ENCODE measurements around the gene DGKZ.
A peak's percentile ranks its signal among the peaks of the same experiment; 100 is the strongest.

DGKZ gene

DNA sequence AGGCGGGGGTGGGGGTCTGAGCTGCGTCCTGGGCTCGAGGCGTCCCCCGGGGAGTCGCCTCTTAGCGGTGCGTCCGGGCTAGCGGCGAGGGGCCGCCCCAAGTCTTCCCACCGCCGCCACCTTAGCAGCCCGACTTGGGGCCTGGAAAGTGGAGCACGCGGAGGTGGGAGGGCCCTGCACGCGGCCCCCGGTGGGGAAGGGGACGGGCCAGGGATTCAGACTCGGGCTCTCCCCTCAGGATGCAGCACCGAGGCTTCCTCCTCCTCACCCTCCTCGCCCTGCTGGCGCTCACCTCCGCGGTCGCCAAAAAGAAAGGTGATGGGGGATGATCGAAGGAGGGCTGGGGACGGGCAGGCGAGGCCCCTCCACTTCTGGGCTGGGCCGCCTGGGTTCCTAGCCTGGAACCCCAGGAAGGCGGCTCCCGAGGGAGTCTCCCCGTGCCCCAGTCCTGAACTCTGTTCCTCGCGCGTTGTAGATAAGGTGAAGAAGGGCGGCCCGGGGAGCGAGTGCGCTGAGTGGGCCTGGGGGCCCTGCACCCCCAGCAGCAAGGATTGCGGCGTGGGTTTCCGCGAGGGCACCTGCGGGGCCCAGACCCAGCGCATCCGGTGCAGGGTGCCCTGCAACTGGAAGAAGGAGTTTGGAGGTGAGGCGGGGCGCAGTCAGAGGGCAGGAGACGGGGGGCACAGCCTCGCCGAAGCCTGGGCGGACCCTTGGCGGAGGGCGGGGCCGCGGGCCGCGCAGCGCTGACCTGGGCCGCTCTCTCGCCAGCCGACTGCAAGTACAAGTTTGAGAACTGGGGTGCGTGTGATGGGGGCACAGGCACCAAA, 34.8 kb downstream of the DGKZ start:
- no peak for DNase-seq (ENCODE audit: low read depth)

DNA sequence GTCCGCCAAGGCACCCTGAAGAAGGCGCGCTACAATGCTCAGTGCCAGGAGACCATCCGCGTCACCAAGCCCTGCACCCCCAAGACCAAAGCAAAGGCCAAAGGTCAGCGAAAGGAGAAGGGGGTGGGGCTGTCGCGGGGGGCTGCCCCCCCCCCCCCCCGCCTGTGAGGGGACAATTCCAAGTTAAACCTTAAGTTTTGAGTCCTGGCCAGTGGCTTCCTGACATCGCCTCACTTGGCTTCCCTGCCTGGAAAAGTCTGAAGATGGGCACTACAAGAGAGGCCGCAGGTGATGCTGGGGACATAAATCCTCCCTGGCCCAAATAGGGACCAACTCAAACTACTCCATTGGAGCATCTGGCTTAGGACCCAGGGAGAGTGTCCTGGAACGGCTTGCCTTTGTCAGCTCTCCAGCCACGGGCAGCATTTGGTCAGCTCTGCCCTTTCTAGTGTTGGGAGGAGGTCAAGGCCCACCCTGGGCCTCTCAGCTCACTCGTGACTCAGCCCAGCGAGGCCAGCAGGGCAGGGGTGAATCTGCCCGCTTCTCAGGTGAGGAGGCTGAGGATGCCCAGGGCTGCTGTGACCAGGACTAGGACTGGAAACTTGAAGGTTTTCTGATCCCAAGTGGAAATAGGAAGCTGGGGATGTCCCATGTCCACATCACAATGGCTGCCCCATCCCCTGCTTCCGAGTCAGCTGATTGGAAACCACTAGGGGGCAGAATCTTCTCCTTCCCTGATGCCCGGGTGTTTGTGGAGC, 35.6 kb downstream of the DGKZ start:
- DNase-seq (ENCODE audit: low read depth): no peak

DNA sequence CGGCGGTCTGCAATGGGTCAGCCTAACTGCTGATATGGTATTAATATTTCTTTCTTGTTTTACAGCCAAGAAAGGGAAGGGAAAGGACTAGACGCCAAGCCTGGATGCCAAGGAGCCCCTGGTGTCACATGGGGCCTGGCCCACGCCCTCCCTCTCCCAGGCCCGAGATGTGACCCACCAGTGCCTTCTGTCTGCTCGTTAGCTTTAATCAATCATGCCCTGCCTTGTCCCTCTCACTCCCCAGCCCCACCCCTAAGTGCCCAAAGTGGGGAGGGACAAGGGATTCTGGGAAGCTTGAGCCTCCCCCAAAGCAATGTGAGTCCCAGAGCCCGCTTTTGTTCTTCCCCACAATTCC, 36.1 kb downstream of the DGKZ start:
- DNase-seq (ENCODE audit: low read depth): no peak

DNA sequence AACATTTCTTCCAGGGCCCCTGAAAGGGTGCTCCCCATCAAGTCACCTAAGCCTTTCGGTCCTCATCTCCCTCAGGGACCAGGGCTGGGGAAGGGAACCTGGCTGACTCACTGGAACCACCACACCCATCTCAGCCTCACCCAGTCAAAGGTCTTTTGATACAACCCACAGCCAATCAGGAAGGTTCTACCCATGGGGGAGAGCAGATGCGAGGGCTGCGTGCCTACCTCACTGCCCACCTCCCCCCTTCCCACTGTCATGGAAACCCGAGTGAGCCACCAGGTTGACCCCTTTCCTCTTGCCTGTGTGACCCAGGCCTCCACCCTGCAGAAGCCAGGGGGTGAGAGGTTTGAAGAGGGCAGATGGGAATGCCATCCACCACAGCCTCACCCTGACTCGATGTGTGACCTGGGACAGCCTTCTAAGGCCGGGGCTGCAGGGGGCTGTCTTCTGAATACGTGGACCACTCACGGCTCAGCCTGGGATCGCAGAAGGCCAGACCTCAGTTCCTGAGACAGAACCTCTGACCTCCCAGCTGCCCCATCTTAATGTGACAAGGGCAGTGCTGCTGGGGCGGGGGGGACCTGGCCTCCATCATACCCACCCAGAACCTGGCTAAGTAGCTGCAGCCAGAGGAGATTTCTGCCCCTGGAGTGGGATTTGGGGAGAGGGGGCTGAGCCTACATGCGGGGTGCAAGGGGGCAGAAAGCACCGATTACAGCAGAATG, 36.9 kb downstream of the DGKZ start:
- DNase-seq (ENCODE audit: low read depth): no peak

DNA sequence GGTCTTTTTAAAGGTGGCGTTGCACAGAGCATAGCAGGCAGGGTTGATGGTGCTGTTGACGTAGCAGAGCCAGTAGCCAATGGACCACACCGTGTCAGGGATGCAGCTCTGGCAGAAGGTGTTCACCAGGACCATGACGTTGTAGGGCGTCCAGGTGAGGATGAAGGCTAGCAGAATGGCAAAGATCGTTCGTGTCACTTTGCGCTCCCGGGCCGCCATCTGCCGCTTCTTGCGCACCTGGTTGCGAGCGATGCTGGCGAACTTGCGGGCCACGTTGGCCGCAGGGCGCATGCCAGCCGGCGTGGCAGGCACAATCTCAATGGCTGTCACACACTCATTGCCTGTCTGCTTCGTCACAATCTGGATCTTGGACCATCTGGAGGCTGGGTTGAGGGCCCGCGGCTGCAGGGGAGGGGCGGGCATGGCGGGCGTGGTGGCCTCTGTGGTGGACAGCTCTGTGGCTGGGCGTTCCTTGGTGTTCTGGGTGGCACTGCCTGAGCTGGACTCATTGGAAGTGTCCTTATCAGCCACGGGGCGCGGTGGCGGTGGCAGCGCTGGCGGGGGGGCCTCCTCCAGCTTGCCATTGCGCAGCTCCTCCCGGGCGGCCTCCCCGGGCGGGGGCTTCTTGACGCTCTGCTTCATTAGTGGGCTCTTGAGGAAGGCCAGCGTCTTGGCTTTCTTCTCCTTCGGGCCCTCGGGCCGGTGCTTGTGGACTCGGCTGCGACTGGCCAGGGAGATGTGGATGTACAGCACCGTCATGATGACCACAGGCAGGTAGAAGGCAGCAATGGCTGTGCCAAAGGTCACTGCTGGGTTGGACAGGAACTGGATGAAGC, 38.1 kb downstream of the DGKZ start:
- DNase-seq (ENCODE audit: low read depth): no peak

DNA sequence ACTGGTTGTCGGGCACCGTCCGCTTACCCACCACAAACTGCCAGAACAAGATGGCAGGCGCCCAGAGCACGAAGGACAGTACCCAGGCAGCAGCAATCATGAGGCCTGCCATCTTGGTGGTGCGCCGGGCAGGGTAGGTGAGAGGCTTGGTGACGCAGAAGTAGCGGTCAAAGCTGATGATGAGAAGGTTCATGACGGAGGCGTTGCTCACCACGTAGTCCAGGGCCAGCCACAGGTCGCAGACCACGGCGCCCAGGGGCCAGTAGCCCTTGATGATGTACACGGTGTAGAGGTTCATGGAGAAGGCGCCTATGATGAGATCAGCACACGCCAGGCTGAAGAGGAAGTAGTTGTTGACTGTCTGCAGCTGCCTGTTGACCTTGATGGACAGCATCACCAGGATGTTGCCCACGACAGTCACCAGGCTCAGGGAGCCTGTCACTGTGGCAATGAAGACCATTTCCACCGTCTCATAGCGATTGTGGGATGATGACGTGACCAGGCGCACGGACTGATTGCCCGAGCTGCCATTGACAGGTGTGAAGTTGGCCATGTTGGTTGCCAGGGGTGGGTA, 38.8 kb downstream of the DGKZ start:
- DNase-seq (ENCODE audit: low read depth): no peak

DNA sequence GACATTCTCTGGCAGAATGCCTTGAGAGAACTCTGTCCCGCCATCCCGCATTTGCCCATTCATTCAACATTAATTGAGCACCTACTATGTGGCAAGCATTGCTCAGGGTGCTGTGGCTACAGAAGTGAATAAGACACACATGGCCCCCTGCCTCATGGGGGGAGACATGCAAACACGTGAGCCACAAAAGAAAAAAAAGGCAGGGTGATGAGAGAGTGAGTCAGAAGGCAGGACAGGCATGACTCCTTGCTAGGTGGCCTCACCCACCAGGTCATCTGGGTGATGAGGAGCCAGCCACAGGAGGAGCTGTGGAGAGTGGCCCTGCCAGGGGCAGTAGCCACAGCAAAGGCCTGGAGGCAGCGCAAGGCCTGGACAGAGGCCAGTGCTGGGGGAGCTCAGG, 39.4 kb downstream of the DGKZ start:
- no peak for DNase-seq (ENCODE audit: low read depth)

DNA sequence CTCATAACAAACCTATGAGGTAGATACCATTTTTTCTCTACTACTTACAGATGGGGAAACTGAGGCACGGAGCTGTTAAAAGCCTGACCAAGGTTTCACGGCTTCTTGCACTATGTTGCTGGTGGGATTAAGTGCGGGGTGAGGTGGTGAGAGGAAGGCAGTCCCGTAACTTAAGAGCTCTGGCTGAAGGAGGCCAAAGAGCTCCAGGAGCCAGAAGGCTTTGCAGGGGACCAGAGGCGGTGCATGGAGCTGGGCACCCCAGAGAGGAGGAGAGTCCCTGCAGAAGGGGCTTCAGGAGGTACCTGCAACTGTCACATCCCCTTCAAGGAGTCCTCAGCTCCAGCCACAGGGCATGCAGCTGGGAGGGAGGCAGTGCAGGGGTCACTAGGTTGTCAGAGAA, 40.2 kb downstream of the DGKZ start:
- DNase-seq (ENCODE audit: low read depth): no peak

DNA sequence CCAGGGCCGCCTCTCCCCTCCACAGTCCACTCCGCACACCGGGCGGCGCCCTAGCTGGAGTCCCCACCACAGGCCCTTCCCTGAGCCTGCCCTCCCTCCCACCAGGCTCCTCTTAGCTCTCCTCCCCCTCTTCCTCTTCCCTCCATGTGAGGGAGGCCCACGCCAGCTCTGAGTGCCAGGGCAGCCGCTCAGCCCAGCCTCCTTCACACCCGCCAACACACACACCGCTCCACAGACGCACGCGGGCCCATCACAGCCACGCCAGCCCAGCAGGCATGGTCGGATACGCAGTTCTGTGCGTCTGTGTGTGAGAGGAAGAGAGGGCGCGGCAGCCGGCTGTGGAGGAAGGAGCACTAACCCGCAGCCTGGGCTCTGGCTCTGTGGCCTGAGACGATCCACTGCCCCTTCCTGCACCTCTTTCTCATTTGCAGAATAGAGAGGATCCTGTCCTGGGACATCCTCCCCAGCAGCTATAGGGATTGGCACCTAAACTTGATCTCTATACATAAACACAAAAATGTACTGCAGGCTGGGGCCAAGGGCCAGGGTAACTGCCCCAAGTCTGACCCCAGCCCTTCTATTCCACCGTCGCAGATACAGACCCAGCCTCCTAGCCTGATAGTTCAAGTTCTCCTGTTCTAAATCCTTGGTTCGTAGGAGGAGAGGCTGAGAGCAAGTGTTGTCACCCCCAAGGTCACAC, 40.8 kb downstream of the DGKZ start:
- DNase-seq (ENCODE audit: low read depth): no peak

DNA sequence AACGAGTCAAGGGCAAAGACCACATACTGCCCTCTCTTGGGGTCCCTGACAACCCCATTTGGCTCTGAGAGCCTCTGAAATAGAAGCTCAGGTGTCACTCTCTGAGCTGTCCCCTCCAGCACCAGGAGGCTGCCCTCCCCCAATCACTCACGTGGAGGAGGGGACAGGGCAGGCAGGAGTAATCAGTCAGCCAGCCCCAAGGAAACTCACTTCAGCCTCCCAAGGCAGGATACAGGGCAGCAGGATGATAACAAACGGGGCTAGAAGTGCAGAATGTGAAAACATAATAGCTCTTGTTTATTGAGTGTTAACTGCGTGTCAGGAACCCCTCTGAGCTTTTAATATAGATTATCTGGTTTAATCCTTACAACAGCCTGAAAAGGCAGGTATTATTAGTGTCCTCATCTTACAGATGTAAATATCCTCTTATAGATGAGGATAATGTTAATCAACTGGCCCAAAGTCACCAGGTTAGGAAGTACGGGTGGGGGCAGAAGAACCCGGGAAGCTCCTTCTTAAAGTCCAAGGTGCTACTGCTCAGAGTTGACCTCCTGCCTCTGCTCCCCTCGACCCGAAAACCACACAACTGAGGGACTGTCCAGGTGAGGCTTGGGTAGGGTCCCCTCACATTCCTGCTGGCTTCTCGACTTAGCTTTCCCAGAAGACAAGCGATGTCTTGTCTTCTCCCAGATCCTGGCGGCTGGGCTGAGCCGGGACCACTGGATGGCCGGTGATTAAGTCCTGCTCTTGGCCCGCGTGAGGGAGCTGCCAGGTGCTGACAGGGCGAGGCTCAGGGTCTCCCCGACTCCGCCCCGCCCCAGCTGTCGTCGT, 41.6 kb downstream of the DGKZ start:
- no peak for DNase-seq (ENCODE audit: low read depth)

DNA sequence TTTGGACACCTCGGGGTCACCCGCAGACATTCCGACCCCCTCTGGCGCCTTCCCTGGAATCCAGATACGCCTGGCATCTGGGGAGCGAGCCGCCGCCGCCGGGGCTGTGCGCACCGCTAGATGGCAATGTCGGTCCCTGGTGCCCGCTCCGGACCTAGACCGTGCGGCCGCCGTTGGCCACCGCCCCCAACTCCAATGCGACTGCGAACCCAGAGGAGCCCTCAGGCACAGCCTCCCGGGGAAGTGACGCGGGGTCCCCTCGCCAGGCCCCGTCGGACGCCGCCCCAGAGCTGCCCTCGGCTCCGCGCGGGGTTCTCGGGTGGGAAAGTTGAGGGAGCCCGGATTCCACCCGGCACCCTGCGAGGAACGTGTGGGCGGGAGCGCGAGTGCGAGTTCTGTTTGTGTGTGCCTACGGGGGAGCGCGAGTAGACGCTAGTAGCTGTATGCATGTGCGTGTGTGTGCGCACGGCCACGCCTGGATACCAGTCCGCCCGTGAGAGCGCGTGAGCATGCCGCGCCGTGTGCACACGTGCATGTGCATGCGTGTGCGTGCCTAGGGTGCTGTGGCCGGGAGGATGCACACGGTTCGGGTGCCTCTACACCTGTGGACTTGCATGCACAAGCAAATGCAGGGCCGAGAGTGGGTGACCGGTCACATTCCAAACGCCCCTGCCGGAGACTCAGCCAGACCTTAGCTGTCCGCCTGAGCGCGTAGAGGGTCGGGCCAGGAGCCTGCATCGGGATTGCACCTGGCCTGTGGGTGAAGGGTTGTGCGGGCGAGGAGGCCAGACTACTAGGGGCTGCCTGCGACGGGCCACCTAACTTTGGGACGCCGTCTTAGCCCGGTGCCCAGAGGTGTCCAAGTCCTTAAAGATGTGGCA, 42.4 kb downstream of the DGKZ start:
- no peak for DNase-seq (ENCODE audit: low read depth)

DNA sequence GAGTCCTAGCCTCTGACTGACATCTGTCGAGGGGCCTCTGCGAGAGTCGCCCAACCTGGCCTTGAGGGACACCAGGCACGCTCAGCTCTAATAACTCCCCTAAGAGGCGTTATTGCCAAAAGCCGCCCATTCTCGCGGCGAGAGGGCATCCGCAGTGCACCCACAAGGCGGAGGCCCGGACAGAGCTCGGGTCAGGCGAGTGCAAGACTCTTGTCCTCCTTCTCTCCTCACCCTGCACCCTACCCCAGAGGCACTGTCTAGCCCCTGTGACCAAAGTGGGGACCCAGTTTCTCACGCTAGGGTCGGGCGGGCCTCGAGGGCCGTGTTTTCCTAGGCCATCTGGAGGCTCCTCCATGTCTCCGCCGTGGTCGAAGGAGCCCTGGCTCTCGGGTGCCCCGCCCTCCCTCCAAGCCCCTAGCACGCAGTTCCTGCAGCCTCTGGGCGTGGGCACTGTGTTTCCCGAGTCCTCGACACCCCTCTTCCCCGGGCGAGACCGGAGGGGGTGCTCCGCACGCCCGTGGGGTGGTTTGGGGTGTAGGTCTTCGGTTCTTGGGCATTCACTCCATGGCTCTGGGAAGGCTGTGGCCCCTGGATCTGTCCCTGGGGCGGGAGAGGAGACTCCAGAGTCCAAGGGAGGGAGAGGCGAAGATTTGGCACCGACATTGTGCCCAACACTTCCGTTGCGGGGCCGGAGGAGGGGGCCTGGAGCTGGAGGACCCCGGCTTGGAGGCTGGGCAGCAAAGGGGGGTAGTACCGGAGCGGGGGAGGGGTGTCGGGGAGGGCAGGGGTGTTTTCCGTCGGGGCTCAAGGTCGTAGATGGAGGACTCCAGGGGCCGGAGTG, 43.3 kb downstream of the DGKZ start:
- no peak for DNase-seq (ENCODE audit: low read depth)

DNA sequence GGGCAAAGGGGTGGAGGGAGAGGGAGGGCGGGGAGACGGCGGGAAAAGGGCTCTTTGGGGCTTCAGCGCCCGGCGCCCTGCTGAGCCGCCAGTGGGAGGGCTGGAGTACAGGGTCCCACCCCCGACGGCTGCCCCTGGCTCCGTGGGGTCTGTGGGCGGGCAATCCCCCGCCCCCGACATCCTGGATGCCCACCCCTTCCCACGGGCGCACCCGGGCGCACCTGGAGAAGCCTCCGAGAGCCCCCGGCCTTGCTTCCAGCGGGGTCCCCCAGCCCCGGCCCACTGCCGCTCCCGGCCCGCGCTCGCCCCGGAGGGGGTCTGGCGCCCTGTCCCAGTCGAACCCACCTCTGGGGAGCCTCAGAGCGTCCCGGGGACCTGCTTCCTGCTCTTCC, 43.9 kb downstream of the DGKZ start:
- no peak for DNase-seq (ENCODE audit: low read depth)

DNA sequence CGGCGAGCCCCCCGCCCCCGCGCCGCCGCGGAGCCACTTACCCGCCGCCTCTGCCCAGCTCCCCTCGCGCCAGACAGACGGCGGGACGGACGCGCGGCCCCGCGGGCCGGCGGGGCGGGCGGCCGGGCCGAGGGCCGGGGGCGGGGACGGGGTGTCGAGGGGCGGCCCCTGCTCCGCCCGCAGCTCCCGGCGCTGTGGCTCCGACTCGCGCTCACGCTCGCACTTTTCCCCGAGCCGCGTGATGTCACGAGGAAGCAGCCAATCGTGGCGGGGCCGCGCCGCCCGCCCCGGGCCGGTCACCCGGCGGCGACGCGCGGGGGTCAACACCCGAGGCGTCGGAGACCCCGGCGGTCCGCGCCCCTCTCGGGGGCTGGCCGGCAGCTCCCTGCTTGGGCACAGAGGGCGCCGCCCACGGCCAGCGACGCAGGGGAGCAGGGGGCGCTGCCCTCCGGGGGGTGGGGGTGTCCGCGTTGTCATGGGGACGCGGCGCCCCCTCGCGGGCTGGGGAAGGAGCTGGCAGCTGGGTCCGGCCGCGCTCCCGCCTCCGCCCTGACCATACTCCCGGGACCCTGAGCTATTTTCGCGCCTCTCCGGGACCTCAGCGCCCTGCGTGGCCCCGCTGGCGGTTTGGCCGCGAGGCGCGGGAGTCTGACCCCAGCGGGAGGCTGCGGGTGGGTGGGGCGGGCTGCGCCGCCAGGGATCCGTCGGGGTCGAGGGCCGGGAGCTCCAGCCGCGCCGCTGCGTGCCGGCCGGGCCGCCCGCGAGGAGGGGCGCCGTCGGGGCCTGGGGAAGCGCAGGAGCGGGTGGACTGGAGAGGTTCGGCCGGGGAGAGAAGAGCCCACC, 44.5 kb downstream of the DGKZ start, which contains the start of gene CHRM4:
Gene CHRM4 (minus strand): TSS at position 199 of the 843 bp plus-strand sequence. CDS start 5,219 bp downstream, outside the sequence.
- DNase-seq (ENCODE audit: low read depth): no peak

DNA sequence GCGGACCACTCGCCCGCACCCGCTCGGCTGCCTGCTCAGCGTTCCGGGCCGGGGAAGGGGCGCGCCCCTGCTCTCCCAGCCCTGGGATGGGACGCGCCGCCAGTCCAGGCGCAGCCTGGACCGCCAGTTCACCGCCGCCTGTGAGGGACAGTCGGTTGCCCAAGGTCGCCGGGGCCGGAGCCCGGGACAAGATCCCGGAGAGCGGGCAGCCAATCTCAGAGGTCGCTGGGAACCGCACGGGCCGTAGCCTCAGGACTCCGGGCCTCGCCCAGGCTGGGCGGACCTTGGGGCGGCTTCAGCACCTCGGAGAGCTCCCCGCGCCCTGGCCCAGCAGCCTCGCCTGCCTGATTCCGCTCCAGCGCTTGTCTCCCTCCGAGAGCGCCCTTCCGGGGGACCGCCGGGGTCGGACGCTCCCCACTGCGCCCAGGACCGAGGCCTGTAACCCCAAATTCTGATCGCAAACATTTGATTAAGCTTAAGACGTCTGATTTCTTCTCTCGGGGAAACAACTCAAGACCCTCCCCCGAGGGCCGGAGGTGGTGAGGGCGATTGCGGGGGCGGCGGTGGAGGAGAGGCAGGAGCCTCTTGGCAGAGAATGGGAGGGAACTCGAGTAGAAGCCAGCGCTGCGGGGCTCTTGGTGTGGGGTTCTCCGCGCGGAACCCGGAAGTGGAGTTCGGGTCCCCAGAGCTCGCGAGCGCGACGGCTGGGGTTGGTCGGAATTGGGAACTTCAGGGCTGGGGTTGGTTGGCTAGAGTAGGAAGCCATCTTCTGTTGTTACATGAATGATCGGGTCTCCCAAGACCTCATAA, 45.4 kb downstream of the DGKZ start:
- DNase-seq (ENCODE audit: low read depth): peak; percentile 54

DNA sequence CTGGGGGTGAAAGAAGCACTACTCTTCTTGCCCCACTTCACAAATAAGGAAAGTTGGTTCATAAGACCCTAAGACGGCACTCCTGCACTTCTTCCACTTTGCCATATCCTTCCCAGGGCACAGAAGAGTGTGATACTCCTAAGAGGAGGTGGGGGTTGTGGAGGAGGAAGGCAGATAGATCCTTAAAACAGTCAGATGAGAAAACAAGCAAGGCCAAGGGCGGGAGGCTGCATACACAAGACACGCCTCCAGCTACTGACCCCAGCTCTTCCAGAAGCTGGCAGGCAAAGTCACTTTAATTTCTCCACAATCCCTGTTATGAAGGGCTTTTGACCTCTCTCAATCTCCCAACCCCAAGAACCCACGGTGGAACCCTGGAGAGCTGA, 46.0 kb downstream of the DGKZ start:
- DNase-seq (ENCODE audit: low read depth): no peak

Measured in stromal cell of bone marrow (primary cell).